K562 (cell line): Measurements from ENCODE around the gene APOB. TPM values are rescaled to one million over a fixed set of nuclear protein-coding genes. Genes with fewer than 3 reads are reported as not detected.

ENCODE experiments used
- ATAC-seq: fragments of 200-7000 bp; cut with Tn5 transposase; 3 replicates; pipeline ENCODE4 v1.9.1; 2020; ENCODE audit warnings: moderate library complexity
- BruUV-seq: library from RNA; stranded (reverse); fragments of 400-500 nt; replicated peaks from 2 replicates; lab custom pipeline; 2021; lab: Mats Ljungman, UMichigan
- CTCF ChIA-PET: fragments of 300-600 bp; formaldehyde crosslinking; extraction: SDS; loops from one replicate; lab custom pipeline; 2021; ENCODE audit warnings: low intra/inter-chr PET ratio; lab: Yijun Ruan, JAX
- POLR2A ChIA-PET: fragments of 300-600, 350-650 bp; sonication (Branson Sonifier 250); formaldehyde crosslinking; extraction: SDS; loops from one replicate; lab custom pipeline; 2021; ENCODE audit warnings: antibody characterized with exemption, inconsistent platforms; lab: Yijun Ruan, JAX
- DNase-seq, 4 experiments: peaks; one replicate each; pipeline versions ENCODE4 v3.0.0 to v3.0.0-alpha.2; 2011 to 2018; ENCODE audit warnings: low spot score in 3 of 4, mixed read lengths in 3 of 4; ENCODE audit errors: extremely low read depth in 1 of 4
- FAIRE-seq: peaks from 2 replicates; lab custom pipeline; 2011; peaks lifted over from hg19 to GRCh38; lab: Jason Lieb, UNC
- H2AFZ ChIP-seq: 2 replicates; pipeline ENCODE4 v1.6.0; 2011; ENCODE audit warnings: low read depth, low read length, control low read depth, inconsistent platforms
- H3K27ac ChIP-seq: fragments of 200-600 bp; 3 replicates; pipeline ENCODE4 v1.8.0; 2011; ENCODE audit warnings: low read depth, mild to moderate bottlenecking, control low read depth, inconsistent platforms, low read length, moderate library complexity, mixed read lengths; ENCODE audit errors: extremely low read depth
- H3K27me3 ChIP-seq, 2 experiments: fragments of 300-600 bp in 1 of 2; 2 replicates in 1 of 2; 3 replicates in 1 of 2; pipeline versions ENCODE4 v1.6.0 to v1.8.0; 2011; ENCODE audit warnings: inconsistent platforms in 2 of 2, low read length in 2 of 2, mild to moderate bottlenecking in 1 of 2, mixed read lengths in 1 of 2, moderate library complexity in 1 of 2; ENCODE audit not compliant: control insufficient read depth in 2 of 2, insufficient read depth in 2 of 2
- H3K36me3 ChIP-seq: fragments of 300-600 bp; 3 replicates; pipeline ENCODE4 v1.8.0; 2011; ENCODE audit warnings: mild to moderate bottlenecking, low read length, inconsistent platforms; ENCODE audit not compliant: control insufficient read depth, insufficient read depth
- H3K4me1 ChIP-seq, 2 experiments: fragments of 200-600 bp in 1 of 2; replicated peaks in 1 of 2; 2 replicates in 1 of 2; 3 replicates in 1 of 2; pipeline versions ENCODE4 v1.5.1 to v1.8.0; 2011; ENCODE audit warnings: inconsistent platforms in 2 of 2, low read length in 2 of 2, mild to moderate bottlenecking in 1 of 2, mixed read lengths in 1 of 2, moderate library complexity in 1 of 2; ENCODE audit not compliant: control insufficient read depth in 2 of 2, insufficient read depth in 2 of 2
- H3K4me2 ChIP-seq: 2 replicates; pipeline ENCODE4 v1.6.1; 2011; ENCODE audit warnings: low read length, control low read depth, inconsistent platforms, mixed read lengths; ENCODE audit not compliant: insufficient read depth
- H3K4me3 ChIP-seq: fragments of 200-600 bp; sonication (generic), shearing (Covaris generic); 2 replicates; pipeline ENCODE4 v1.5.1; 2016; ENCODE audit warnings: control low read depth, inconsistent platforms
- H3K79me2 ChIP-seq: fragments of 200-600 bp; 3 replicates; pipeline ENCODE4 v1.8.0; 2011; ENCODE audit warnings: low read length, inconsistent platforms; ENCODE audit not compliant: control insufficient read depth, insufficient read depth
- H3K9ac ChIP-seq, 2 experiments: 2 replicates each; pipeline versions ENCODE4 v1.6.0 to v1.6.1; 2011; ENCODE audit warnings: low read depth in 2 of 2, low read length in 2 of 2, control low read depth in 1 of 2, inconsistent platforms in 1 of 2, mild to moderate bottlenecking in 1 of 2, mixed read lengths in 1 of 2; ENCODE audit not compliant: insufficient read depth in 1 of 2
- H3K9me1 ChIP-seq: one replicate; pipeline ENCODE4 v1.6.0; 2011; ENCODE audit warnings: inconsistent platforms, mild to moderate bottlenecking, low read length, moderate library complexity; ENCODE audit not compliant: control insufficient read depth, insufficient read depth
- H3K9me3 ChIP-seq: replicated peaks from 2 replicates; pipeline ENCODE4 v1.5.1; 2011; ENCODE audit warnings: low read depth, low read length, inconsistent platforms; ENCODE audit not compliant: control insufficient read depth, insufficient read depth
- H4K20me1 ChIP-seq: replicated peaks from 2 replicates; pipeline ENCODE4 v1.6.1; 2011; ENCODE audit warnings: low read length, inconsistent platforms, mixed read lengths; ENCODE audit not compliant: control insufficient read depth, insufficient read depth
- CREBBP ChIP-seq: IDR thresholded peaks from one replicate; pipeline ENCODE4 v1.6.1; 2012; ENCODE audit warnings: low read depth, mild to moderate bottlenecking, control low read depth, inconsistent platforms, low read length
- NCOR1 ChIP-seq: fragments of 450-650 bp; IDR thresholded peaks from 2 replicates; pipeline ENCODE4 v1.6.1; 2016; ENCODE audit warnings: mild to moderate bottlenecking, moderate library complexity
- TOE1 ChIP-seq, 2 experiments: fragments of 450-650 bp in 1 of 2; sonication (generic) in 1 of 2; formaldehyde crosslinking in 1 of 2; IDR thresholded peaks; 2 replicates each; pipeline versions ENCODE4 v1.7.1 to v1.8.0; 2016 to 2022; ENCODE audit warnings: borderline replicate concordance in 2 of 2, mild to moderate bottlenecking in 2 of 2, antibody characterized with exemption in 1 of 2, inconsistent platforms in 1 of 2, low read depth in 1 of 2, missing genetic modification reagents in 1 of 2, moderate library complexity in 1 of 2
- WGBS: fragments of 100-300 bp; shearing (Covaris generic); methylation state at CpG from one replicate; pipeline ENCODE4 v1.1.6; 2016; ENCODE audit warnings: low coverage, mixed read lengths; ENCODE audit not compliant: insufficient coverage; ENCODE audit errors: missing lambda C conversion rate; 5-methylcytosine and 5-hydroxymethylcytosine counted together
- in situ Hi-C: fragments of 300-500 bp; cut with MboI; formaldehyde crosslinking; loops from 4 replicates; pipeline ENCODE4 v1.15.0; 2018; ENCODE audit warnings: inconsistent platforms, mixed read lengths
- intact Hi-C: fragments of 100-400 bp; cut with micrococcal nuclease; formaldehyde crosslinking; loops from 2 replicates; pipeline ENCODE4 v1.14.2; 2022
- polyA plus RNA-seq, 8 experiments: library from polyadenylated mRNA; depleted of rRNA in 4 of 8; stranded (reverse) in 5 of 8; unstranded in 3 of 8; fragments of >200 nt; fragmentation: Nextera tagmentation in 2 of 8; fragmentation: Illumina TruSeq in 1 of 8; extraction: Ambion mirVana in 2 of 8; extraction: Trizol in 1 of 8; gene quantifications; 2 replicates each; pipeline versions ENCODE4 v1.2.1 to v1.2.3, GENCODE V29; 2011 to 2014; ENCODE audit warnings: inconsistent platforms in 1 of 8, missing spikeins in 1 of 8
- total RNA-seq, 7 experiments: library from RNA; depleted of rRNA in 6 of 7; stranded (reverse); fragments of >200 nt in 6 of 7; fragmentation: Illumina TruSeq in 2 of 7; extraction: Trizol in 2 of 7; gene quantifications; 2 replicates each; pipeline versions ENCODE4 v1.2.1 to v1.2.3, GENCODE V29; 2011 to 2021; ENCODE audit warnings: low replicate concordance in 1 of 7
- TF ChIP-seq, protein P1 (sequence below): fragments of 450-650 bp; IDR thresholded peaks from 2 replicates; pipeline ENCODE4 v1.6.1; 2017; ENCODE audit warnings: mild to moderate bottlenecking, moderate library complexity

The APOB gene
- total and polyA plus RNA-seq, 9 of the 15 experiments (the other 6 are each of a cell fraction or from before 2014, with no cell fraction given), result 0.73 TPM; not detected in 8

DNA sequence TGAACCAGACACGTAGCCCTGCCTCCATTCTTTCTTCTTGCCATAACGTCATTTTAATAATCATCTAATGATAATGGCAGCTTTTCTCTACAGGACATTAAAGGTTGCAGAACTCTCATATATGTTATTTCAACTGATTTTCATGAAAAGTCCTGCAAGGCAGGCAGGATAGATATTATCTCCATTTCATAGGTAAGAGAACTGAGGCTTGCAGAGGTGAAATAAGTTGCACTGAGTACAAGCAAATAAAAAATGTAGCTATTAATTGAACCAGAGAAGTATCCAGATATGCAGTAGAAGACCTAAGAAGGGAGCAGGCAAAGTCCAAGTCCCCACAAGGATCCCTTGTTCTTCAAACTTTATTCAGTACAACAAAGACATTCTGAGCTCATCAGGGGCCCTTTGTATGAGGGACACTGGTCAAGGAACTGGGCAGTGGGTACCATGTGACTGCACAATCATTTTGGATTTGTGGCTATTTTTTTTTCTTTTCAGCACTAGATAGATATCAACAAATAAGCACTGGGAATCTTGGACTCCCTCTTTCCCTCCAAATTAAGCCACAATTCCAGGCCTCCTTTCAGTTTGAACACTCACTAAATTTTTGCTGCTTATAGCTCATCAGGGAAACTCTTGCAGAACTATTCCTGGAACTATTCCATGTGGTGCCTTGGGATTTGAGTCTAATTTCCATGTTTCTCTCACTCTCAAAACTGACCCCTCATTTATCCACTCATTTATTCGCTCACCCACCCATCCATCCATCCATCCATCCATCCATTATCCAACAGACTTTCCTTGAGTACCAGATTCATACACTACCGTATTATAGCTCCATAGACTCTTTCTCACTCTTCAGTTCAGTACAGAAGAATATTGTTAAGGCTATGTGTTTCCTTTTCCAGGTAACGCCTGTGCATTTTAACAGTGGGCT lies 44.6 kb downstream of the APOB start:
- no peak for FAIRE-seq
- no peak for ATAC-seq
- H4K20me1 ChIP-seq, result no peaks in the 10 kb centered on the region
- no peak overlapping the region for H2AFZ ChIP-seq
- POLR2A ChIA-PET, result no interaction called here
- H3K4me3 ChIP-seq, result no peak overlapping the region
- H3K9me1 ChIP-seq, result no peaks in the 10 kb centered on the region
- in situ Hi-C loops (no loop called here), intact Hi-C loops (no loop called here)
- BruUV-seq, result no TSS peak
- no peak for DNase-seq
- H3K27me3 ChIP-seq, result no peaks in the 10 kb centered on the region; a peak in 1 of 5 replicates
- H3K27ac ChIP-seq, result no peak overlapping the region
- 0% methylated on average over 5 of the region's 5 CpGs for WGBS
- H3K4me1 ChIP-seq, result no peaks in the 10 kb centered on the region
- H3K36me3 ChIP-seq, result no peaks in the 10 kb centered on the region
- CTCF ChIA-PET, result no interaction called here
- H3K9me3 ChIP-seq, result no peaks in the 10 kb centered on the region
- TF ChIP-seq CREBBP, result no peak
- no peak for TF ChIP-seq TOE1 (IDR thresholded peaks at IDR 0.05; ENCODE audit: borderline replicate concordance)
- TF ChIP-seq TOE1 (CRISPR knock-in tag; IDR thresholded peaks at IDR 0.05; ENCODE audit: borderline replicate concordance, low read depth), result no peak
- TF ChIP-seq, protein P1, sequence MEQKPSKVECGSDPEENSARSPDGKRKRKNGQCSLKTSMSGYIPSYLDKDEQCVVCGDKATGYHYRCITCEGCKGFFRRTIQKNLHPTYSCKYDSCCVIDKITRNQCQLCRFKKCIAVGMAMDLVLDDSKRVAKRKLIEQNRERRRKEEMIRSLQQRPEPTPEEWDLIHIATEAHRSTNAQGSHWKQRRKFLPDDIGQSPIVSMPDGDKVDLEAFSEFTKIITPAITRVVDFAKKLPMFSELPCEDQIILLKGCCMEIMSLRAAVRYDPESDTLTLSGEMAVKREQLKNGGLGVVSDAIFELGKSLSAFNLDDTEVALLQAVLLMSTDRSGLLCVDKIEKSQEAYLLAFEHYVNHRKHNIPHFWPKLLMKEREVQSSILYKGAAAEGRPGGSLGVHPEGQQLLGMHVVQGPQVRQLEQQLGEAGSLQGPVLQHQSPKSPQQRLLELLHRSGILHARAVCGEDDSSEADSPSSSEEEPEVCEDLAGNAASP, result no peak
- no peak for TF ChIP-seq NCOR1
- H3K4me2 ChIP-seq, result no peak overlapping the region
- H3K79me2 ChIP-seq, result no peaks in the 10 kb centered on the region
- no peak overlapping the region for H3K9ac ChIP-seq
